Measurements from ENCODE around the gene CTBP1.

CTBP1 gene

DNA sequence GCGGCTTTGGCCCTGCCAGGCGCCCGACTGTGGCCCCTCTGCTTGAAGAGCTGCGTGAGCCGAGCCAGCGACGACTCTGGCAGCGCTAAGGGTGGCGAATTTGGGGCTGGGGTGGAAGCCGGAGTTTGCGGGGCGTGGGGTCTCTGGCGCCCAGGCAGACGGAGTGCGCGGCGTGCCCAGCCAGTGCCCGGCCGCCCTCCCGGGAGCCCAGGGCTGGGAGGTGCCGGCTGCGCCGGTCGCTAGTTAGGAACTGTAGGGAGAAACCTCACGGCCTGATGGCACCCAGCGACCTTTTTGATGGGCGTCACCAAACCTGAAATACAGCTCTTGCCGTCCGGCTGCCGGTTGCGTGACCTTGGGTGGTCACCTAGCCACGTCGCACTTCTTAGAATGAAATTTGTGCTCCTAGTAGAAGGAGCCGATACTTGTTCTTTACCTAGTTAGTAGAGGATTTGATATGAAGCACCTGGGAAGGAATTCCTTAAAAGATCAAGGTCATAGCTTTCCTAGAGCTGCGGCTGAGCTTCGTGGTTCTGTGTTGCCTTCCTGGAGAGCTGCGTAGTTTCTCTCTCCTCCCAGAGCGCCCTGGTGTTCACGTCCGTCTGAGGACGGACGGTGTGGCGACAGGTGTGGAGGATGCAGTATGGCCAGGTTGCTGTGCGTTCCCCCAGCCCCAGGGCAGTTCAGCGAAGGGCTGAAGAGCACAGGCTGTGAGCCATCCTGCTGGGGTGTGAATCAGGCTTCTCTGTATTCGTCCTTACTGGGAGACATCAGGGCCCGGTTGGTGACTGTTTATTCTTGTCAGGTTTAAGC lies 41.4 kb upstream of the CTBP1 start:
- H3K4me2 ChIP-seq (ENCODE audit: low read length): peak overlapping the region; percentile 96
- peak overlapping the region; percentile 87 for H3K9ac ChIP-seq (ENCODE audit: low read length)
- no peak overlapping the region for H3K27ac ChIP-seq (ENCODE audit: low read depth, low read length, poor library complexity, severe bottlenecking)
- no peak overlapping the region for H2AFZ ChIP-seq (ENCODE audit: low read length)
- H3K27me3 ChIP-seq (ENCODE audit: insufficient read depth, low read length): no peaks in the 10 kb centered on the region
- H4K20me1 ChIP-seq (ENCODE audit: insufficient read depth, low read length): no peaks in the 10 kb centered on the region
- no peaks in the 10 kb centered on the region for H3K9me3 ChIP-seq (ENCODE audit: low read length)
- no peaks in the 10 kb centered on the region for H3K9me2 ChIP-seq (ENCODE audit: low read depth, low read length)
- H3K4me1 ChIP-seq (ENCODE audit: insufficient read depth, low read length, severe bottlenecking): peaks cover 51% of the 10 kb centered on the region
- no peaks in the 10 kb centered on the region for H3F3A ChIP-seq (ENCODE audit: insufficient read depth, low read length)
- H3K36me3 ChIP-seq (ENCODE audit: insufficient read depth, low read length): no peaks in the 10 kb centered on the region
- TF ChIP-seq EZH2 (IDR thresholded peaks at IDR 0.05; ENCODE audit: borderline replicate concordance, low read length): no peak
- TF ChIP-seq, protein P1, sequence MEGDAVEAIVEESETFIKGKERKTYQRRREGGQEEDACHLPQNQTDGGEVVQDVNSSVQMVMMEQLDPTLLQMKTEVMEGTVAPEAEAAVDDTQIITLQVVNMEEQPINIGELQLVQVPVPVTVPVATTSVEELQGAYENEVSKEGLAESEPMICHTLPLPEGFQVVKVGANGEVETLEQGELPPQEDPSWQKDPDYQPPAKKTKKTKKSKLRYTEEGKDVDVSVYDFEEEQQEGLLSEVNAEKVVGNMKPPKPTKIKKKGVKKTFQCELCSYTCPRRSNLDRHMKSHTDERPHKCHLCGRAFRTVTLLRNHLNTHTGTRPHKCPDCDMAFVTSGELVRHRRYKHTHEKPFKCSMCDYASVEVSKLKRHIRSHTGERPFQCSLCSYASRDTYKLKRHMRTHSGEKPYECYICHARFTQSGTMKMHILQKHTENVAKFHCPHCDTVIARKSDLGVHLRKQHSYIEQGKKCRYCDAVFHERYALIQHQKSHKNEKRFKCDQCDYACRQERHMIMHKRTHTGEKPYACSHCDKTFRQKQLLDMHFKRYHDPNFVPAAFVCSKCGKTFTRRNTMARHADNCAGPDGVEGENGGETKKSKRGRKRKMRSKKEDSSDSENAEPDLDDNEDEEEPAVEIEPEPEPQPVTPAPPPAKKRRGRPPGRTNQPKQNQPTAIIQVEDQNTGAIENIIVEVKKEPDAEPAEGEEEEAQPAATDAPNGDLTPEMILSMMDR (IDR thresholded peaks at IDR 0.05; ENCODE audit: low read length): no peak
- H3K4me3 ChIP-seq (ENCODE audit: low read depth, low read length, poor library complexity, severe bottlenecking): peak overlapping the region; percentile 89
- peaks cover 32% of the 10 kb centered on the region for H3K79me2 ChIP-seq (ENCODE audit: insufficient read depth, low read length)

DNA sequence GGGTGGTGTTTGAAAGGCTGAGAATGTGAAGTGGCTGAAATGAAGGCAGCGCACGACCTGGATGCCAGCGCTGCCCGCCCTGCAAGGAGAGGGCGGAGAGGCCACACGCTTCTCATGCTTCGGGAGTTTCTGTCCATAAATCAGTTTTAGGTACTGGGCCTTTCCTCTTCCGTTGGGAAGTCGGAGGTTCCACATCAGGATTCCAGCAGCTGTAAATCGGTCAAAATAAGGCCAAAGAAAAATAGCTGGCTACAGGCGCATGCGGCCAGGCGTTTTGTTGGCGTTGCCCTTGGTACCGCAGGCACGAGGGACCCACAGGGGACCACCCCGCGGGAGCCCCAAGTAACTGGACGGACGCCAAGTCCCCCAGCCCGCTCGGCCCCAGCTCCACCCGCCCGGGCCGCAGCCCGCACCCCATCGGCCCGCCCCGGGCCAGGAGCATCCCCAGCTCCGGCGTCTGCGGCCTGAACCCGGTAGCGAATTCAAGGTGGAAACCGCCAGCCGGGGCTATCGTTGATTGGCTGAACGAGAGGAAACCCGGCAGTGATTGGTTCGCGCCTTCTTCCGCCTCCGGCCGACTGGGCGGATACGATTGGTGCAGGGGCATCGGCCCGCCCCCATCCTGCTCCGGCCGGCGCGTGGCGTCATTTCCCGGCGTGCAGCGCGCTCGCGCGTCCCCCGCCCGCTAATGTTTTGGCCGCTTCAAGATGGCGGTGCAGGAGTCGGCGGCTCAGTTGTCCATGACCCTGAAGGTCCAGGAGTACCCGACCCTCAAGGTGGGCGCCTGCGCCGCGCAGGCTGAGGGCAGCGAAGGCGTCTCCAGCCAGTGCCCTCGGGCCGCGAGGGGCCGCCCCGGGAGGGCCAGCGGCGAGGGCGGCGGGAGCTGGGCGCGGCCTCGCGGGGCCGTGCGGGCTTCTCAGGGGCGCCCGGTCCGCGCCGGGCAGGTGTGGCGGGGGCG lies 40.6 kb upstream of the CTBP1 start, which contains the start of gene MAEA:
TSS of gene MAEA (plus strand) at position 685 of the 958 bp plus-strand sequence. CDS start at position 708, 23 bp downstream.
- Histone ChIP-seq H3K9me2 (ENCODE audit: low read depth, low read length) (no peaks in the 10 kb centered on the region), H3F3A (ENCODE audit: insufficient read depth, low read length) (no peaks in the 10 kb centered on the region), H2AFZ (ENCODE audit: low read length) (no peak within 1 kb of the TSS), H4K20me1 (ENCODE audit: insufficient read depth, low read length) (no peaks in the 10 kb centered on the region), H3K27ac (ENCODE audit: low read depth, low read length, poor library complexity, severe bottlenecking) (peak within 1 kb of the TSS; percentile 28), H3K9ac (ENCODE audit: low read length) (peak within 1 kb of the TSS; percentile 87), H3K4me1 (ENCODE audit: insufficient read depth, low read length, severe bottlenecking) (peaks cover 43% of the 10 kb centered on the region), H3K79me2 (ENCODE audit: insufficient read depth, low read length) (peaks cover 32% of the 10 kb centered on the region), H3K4me2 (ENCODE audit: low read length) (peak within 1 kb of the TSS; percentile 96), H3K36me3 (ENCODE audit: insufficient read depth, low read length) (no peaks in the 10 kb centered on the region), H3K9me3 (ENCODE audit: low read length) (no peaks in the 10 kb centered on the region), H3K4me3 (ENCODE audit: low read depth, low read length, poor library complexity, severe bottlenecking) (peak within 1 kb of the TSS; percentile 89), H3K27me3 (ENCODE audit: insufficient read depth, low read length) (no peaks in the 10 kb centered on the region)
- TF ChIP-seq EZH2 (IDR thresholded peaks at IDR 0.05; ENCODE audit: borderline replicate concordance, low read length): no peak
- TF ChIP-seq, protein P1 (IDR thresholded peaks at IDR 0.05; ENCODE audit: low read length): no peak

GRCh38 chr4:1288786-1289185 lies 39.9 kb upstream of the CTBP1 start:
- H3K9ac ChIP-seq (ENCODE audit: low read length): peak overlapping the region; percentile 84
- H3K9me2 ChIP-seq (ENCODE audit: low read depth, low read length): no peaks in the 10 kb centered on the region
- no peaks in the 10 kb centered on the region for H3K36me3 ChIP-seq (ENCODE audit: insufficient read depth, low read length)
- H3F3A ChIP-seq (ENCODE audit: insufficient read depth, low read length): no peaks in the 10 kb centered on the region
- H3K4me3 ChIP-seq (ENCODE audit: low read depth, low read length, poor library complexity, severe bottlenecking): peak overlapping the region; percentile 89
- no peak for TF ChIP-seq EZH2 (IDR thresholded peaks at IDR 0.05; ENCODE audit: borderline replicate concordance, low read length)
- TF ChIP-seq, protein P1 (IDR thresholded peaks at IDR 0.05; ENCODE audit: low read length): no peak
- peak overlapping the region; percentile 81 for H3K4me2 ChIP-seq (ENCODE audit: low read length)
- no peak overlapping the region for H2AFZ ChIP-seq (ENCODE audit: low read length)
- H3K9me3 ChIP-seq (ENCODE audit: low read length): no peaks in the 10 kb centered on the region
- H3K27me3 ChIP-seq (ENCODE audit: insufficient read depth, low read length): no peaks in the 10 kb centered on the region
- H3K79me2 ChIP-seq (ENCODE audit: insufficient read depth, low read length): peaks cover 25% of the 10 kb centered on the region
- peaks cover 36% of the 10 kb centered on the region for H3K4me1 ChIP-seq (ENCODE audit: insufficient read depth, low read length, severe bottlenecking)
- H3K27ac ChIP-seq (ENCODE audit: low read depth, low read length, poor library complexity, severe bottlenecking): no peak overlapping the region
- H4K20me1 ChIP-seq (ENCODE audit: insufficient read depth, low read length): no peaks in the 10 kb centered on the region

Measured in OCI-LY1 (cell line).